HepG2 (cell line): ENCODE measurements around the gene FSIP1.

Source experiments
- CTCF ChIP-seq: sonication (generic); formaldehyde crosslinking; IDR thresholded peaks from 2 replicates; pipeline ENCODE4 v1.5.0; 2020; ENCODE audit warnings: mild to moderate bottlenecking, missing genetic modification reagents, moderate library complexity
- EZH2 ChIP-seq: conservative IDR thresholded peaks from 2 replicates; pipeline ENCODE4 v1.6.1; 2012; ENCODE audit warnings: mild to moderate bottlenecking, low read depth, low read length, moderate library complexity
- GTF2F1 ChIP-seq: fragments of 150-350 bp; IDR thresholded peaks from 2 replicates; pipeline ENCODE4 v1.6.1; 2014; ENCODE audit warnings: low read length
- REST ChIP-seq, 2 experiments: IDR thresholded peaks; 2 replicates each; pipeline ENCODE4 v1.6.1; 2011 to 2012; ENCODE audit warnings: low read length in 2 of 2, borderline replicate concordance in 1 of 2, low read depth in 1 of 2, mild to moderate bottlenecking in 1 of 2, moderate library complexity in 1 of 2
- SIN3A ChIP-seq: IDR thresholded peaks from 2 replicates; pipeline ENCODE4 v1.6.1; 2011; ENCODE audit warnings: low read depth, mild to moderate bottlenecking, control low read depth, low read length, borderline replicate concordance
- ZNF503 ChIP-seq: sonication (generic); formaldehyde crosslinking; IDR thresholded peaks from 2 replicates; pipeline ENCODE4 v1.4.0; 2020; ENCODE audit warnings: missing genetic modification reagents
- ZNF776 ChIP-seq: sonication (generic); formaldehyde crosslinking; IDR thresholded peaks from 2 replicates; pipeline ENCODE4 v1.4.0; 2020; ENCODE audit warnings: mild to moderate bottlenecking, missing genetic modification reagents

- TF ChIP-seq EZH2 (no peak), GTF2F1 (no peak), CTCF (no peak), SIN3A (no peak), REST (IDR thresholded peaks at IDR 0.05; ENCODE audit: borderline replicate concordance in 1 of 2, low read depth in 1 of 2, low read length in 2 of 2) (no peak), ZNF776 (CRISPR knock-in tag) (no peak), ZNF503 (no peak)
Measured at GRCh38 chr15:39788108-39788507, 5.5 kb upstream of the FSIP1 start.
